MCF 10A (cell line): ENCODE measurements around the gene ZCWPW1. TPM values are rescaled to one million over a fixed set of nuclear protein-coding genes. Genes with fewer than 3 reads are reported as not detected.

ENCODE experiments used
- BruUV-seq: library from RNA; stranded (reverse); fragments of 400-500 nt; replicated peaks from 2 replicates; lab custom pipeline; 2021; lab: Mats Ljungman, UMichigan
- CTCF ChIA-PET: fragments of 300-600 bp; sonication (Branson Sonifier 250); formaldehyde crosslinking; extraction: SDS; loops from one replicate; lab custom pipeline; 2021; ENCODE audit warnings: antibody characterized with exemption, inconsistent platforms; lab: Yijun Ruan, JAX
- POLR2A ChIA-PET: fragments of 300-600, 350-650 bp; sonication (Branson Sonifier 250); formaldehyde crosslinking; extraction: SDS; loops from one replicate; lab custom pipeline; 2020; ENCODE audit warnings: antibody characterized with exemption, inconsistent platforms; lab: Yijun Ruan, JAX
- DNase-seq: peaks from one replicate; pipeline ENCODE4 v3.0.0-alpha.2; 2018; ENCODE audit not compliant: unreplicated experiment
- H3K27ac Mint-ChIP-seq: one replicate; pipeline ENCODE4 v1.8.0; 2022; ENCODE audit warnings: mild to moderate bottlenecking, low read depth, mixed read lengths; ENCODE audit not compliant: unreplicated experiment
- H3K27me3 Mint-ChIP-seq: one replicate; pipeline ENCODE4 v1.8.0; 2022; ENCODE audit warnings: mixed read lengths; ENCODE audit not compliant: insufficient read depth, unreplicated experiment
- H3K36me3 Mint-ChIP-seq: one replicate; pipeline ENCODE4 v1.8.0; 2022; ENCODE audit warnings: mild to moderate bottlenecking, moderate library complexity, mixed read lengths; ENCODE audit not compliant: insufficient read depth, unreplicated experiment
- H3K4me1 Mint-ChIP-seq: one replicate; pipeline ENCODE4 v1.8.0; 2022; ENCODE audit warnings: mixed read lengths; ENCODE audit not compliant: insufficient read depth, unreplicated experiment
- H3K4me3 Mint-ChIP-seq: one replicate; pipeline ENCODE4 v1.8.0; 2022; ENCODE audit warnings: mild to moderate bottlenecking, moderate library complexity, mixed read lengths; ENCODE audit not compliant: unreplicated experiment
- H3K9me3 Mint-ChIP-seq: one replicate; pipeline ENCODE4 v1.8.0; 2022; ENCODE audit warnings: mixed read lengths; ENCODE audit not compliant: unreplicated experiment
- CTCF ChIP-seq: fragments of 200-600 bp; IDR thresholded peaks from one replicate; pipeline ENCODE4 v1.8.0; 2022; ENCODE audit warnings: antibody characterized with exemption, mild to moderate bottlenecking; ENCODE audit not compliant: unreplicated experiment
- intact Hi-C: fragments of 100-400 bp; cut with micrococcal nuclease; formaldehyde crosslinking; loops from 2 replicates; pipeline ENCODE4 v1.14.1; 2022
- total RNA-seq: library from RNA; stranded (reverse); gene quantifications from 2 replicates; pipeline ENCODE4 v1.2.3, GENCODE V29; 2022

The ZCWPW1 gene
- total RNA-seq, 1 experiment from 2014 or later: 6.5 TPM

- no peaks in the 10 kb centered on the region for H3K9me3 Mint-ChIP-seq
- BruUV-seq: no TSS peak
- peaks cover 25% of the 10 kb centered on the region for H3K27me3 Mint-ChIP-seq
- CTCF ChIA-PET: no interaction called here
- intact Hi-C loops: no loop called here
- no peaks in the 10 kb centered on the region for H3K4me1 Mint-ChIP-seq
- no peak overlapping the region for H3K27ac Mint-ChIP-seq
- no peak overlapping the region for H3K4me3 Mint-ChIP-seq
- peaks cover 6% of the 10 kb centered on the region for H3K36me3 Mint-ChIP-seq
- no peak for TF ChIP-seq CTCF
- POLR2A ChIA-PET: no interaction called here
- no peak for DNase-seq
Observed at GRCh38 chr7:100398239-100398638, 30.3 kb downstream of the ZCWPW1 start.

GRCh38 chr7:100397315-100398081, 31.0 kb downstream of the ZCWPW1 start:
- H3K27ac Mint-ChIP-seq: no peak overlapping the region
- CTCF ChIA-PET: interaction anchor here (2.1 kb wide), 1 partner anchor 10 kb away, joined by 15 read pairs; no protein-coding TSS in a partner anchor
- no TSS peak for BruUV-seq
- H3K9me3 Mint-ChIP-seq: no peaks in the 10 kb centered on the region
- DNase-seq: no peak
- H3K4me1 Mint-ChIP-seq: no peaks in the 10 kb centered on the region
- intact Hi-C loops: no loop called here
- peaks cover 6% of the 10 kb centered on the region for H3K36me3 Mint-ChIP-seq
- H3K27me3 Mint-ChIP-seq: peaks cover 29% of the 10 kb centered on the region
- POLR2A ChIA-PET: no interaction called here
- no peak for TF ChIP-seq CTCF
- no peak overlapping the region for H3K4me3 Mint-ChIP-seq

- ChIA-PET CTCF (interaction anchor here (2.1 kb wide), 1 partner anchor 11 kb away, joined by 15 read pairs; no protein-coding TSS in a partner anchor), POLR2A (interaction anchor here (1.0 kb wide), 1 partner anchor 34 kb away, joined by 4 read pairs; no protein-coding TSS in a partner anchor)
- Mint-ChIP-seq H3K4me1 (no peaks in the 10 kb centered on the region), H3K9me3 (no peaks in the 10 kb centered on the region), H3K27ac (no peak overlapping the region), H3K4me3 (no peak overlapping the region), H3K27me3 (peaks cover 39% of the 10 kb centered on the region), H3K36me3 (no peaks in the 10 kb centered on the region)
- DNase-seq: no peak
- BruUV-seq: no TSS peak
- TF ChIP-seq CTCF: no peak
- intact Hi-C loops: no loop called here
Observed at GRCh38 chr7:100396421-100396982, 32.0 kb downstream of the ZCWPW1 start.

- intact Hi-C loops: no loop called here
- H3K36me3 Mint-ChIP-seq: no peaks in the 10 kb centered on the region
- no peaks in the 10 kb centered on the region for H3K9me3 Mint-ChIP-seq
- no TSS peak for BruUV-seq
- H3K27ac Mint-ChIP-seq: no peak overlapping the region
- no peak for DNase-seq
- CTCF ChIA-PET: no interaction called here
- H3K27me3 Mint-ChIP-seq: peaks cover 62% of the 10 kb centered on the region
- no peak for TF ChIP-seq CTCF
- POLR2A ChIA-PET: interaction anchor here (0.7 to 0.8 kb wide), 2 partner anchors 13 to 31 kb away, joined by 3 read pairs; no protein-coding TSS in a partner anchor
- no peak overlapping the region for H3K4me3 Mint-ChIP-seq
- H3K4me1 Mint-ChIP-seq: no peaks in the 10 kb centered on the region
Observed at GRCh38 chr7:100394077-100394476, 34.4 kb downstream of the ZCWPW1 start.
